GM23338 (cell line): ENCODE results near the gene SH3BP4.

Source experiments
- CTCF ChIP-seq, 2 experiments: fragments of 200-600 bp in 1 of 2; sonication (generic) in 1 of 2; conservative IDR thresholded peaks; 2 replicates each; pipeline versions ENCODE4 v1.5.1 to v1.6.1; 2016 to 2017; ENCODE audit warnings: antibody characterized with exemption in 2 of 2, low read depth in 2 of 2, mild to moderate bottlenecking in 2 of 2, moderate library complexity in 1 of 2
- EZH2 ChIP-seq: fragments of 200-600 bp; sonication (generic); IDR thresholded peaks from one replicate; pipeline ENCODE4 v1.8.0; 2017; ENCODE audit warnings: antibody characterized with exemption, mild to moderate bottlenecking, low read depth; ENCODE audit not compliant: unreplicated experiment
- JUNB ChIP-seq: IDR thresholded peaks from one replicate; pipeline ENCODE4 v1.6.1; 2016; ENCODE audit warnings: antibody characterized with exemption; ENCODE audit not compliant: unreplicated experiment
- REST ChIP-seq: IDR thresholded peaks from one replicate; pipeline ENCODE4 v1.6.1; 2018; ENCODE audit warnings: antibody characterized with exemption; ENCODE audit not compliant: unreplicated experiment
- ZNF114 ChIP-seq: fragments of 250-450 bp; sonication (Bioruptor Pico); IDR thresholded peaks from 2 replicates; pipeline ENCODE4 v1.5.0; 2020; ENCODE audit warnings: mild to moderate bottlenecking, moderate library complexity

- TF ChIP-seq CTCF (conservative IDR thresholded peaks at IDR 0.05; ENCODE audit: low read depth in 2 of 2) (no peak), EZH2 (no peak), JUNB (no peak), REST (no peak), ZNF114 (CRISPR knock-in tag) (no peak)
These were observed 19.7 kb downstream of the SH3BP4 start for GRCh38 chr2:234971496-234971895.
